ENCODE results near the gene KYNU. TPM values are rescaled to one million over a fixed set of nuclear protein-coding genes. Genes with fewer than 3 reads are reported as not detected.
"Not testable (repeated sequence)": the region's sequence is repeated elsewhere in the genome, so short reads cannot be mapped to it uniquely, and the experiment has no call there.

The KYNU gene
- polyA plus RNA-seq, 3 donors = 0.30 to 7.8 (median 3.6) TPM

DNA sequence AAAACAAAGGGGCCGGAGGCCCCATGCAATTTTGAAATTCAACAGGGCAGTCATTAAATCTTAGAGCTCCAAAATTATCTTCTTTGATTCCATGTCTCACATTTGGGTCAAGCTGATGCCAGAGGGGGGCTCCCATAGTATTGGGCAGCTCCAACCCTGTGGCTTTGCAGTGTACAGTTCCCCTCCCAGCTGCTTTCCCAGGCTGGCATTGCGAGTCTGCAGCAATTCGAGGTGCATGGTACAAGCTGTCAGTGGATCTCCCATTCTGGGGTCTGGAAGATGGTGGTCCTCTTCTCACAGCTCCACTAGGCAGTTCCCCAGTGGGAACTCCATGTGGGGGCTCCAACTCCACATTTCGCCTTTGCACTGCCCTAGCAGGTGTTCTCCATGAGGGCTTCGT lies 179.1 kb downstream of the KYNU start:
- H3K27ac ChIP-seq (ENCODE audit: low read depth, low read length) = no peak overlapping the region
- WGBS, 3 donors = 89 to 97% (median 96%) methylated on average over 5 of the region's 5 CpGs

GRCh38 chr2:143058851-143059250 lies 181.4 kb downstream of the KYNU start:
- H3K27ac ChIP-seq (ENCODE audit: low read depth, low read length) = no peak overlapping the region
- 60 to 69% (median 69%) methylated on average over 1 of the region's 1 CpG for WGBS, 3 donors

DNA sequence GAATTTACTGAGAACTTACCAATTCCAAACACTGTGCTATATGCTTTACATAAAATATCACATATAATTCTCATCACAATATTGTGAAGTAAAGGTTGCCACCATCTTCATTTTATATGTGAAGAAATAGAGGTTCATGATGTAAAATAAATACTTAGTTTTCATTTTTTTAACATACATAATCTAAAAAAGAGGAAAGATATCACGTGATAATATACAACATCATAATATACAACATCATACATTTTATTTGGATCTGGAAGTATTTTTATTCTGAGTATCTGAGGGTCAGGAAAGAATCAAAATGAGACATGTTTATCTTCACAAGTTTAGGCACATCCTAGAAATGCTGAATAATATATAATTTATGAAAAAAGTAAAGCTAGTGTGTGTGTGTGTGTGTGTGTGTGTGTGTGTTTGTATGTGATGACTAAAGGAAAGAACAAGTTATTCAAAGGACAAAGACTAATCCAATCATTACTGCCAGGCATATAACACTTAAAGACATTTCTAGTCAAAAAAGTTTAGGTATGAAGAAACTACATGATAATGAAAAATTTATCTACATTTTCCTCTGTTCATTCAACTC lies 186.2 kb downstream of the KYNU start:
- WGBS, 3 donors = 44 to 79% (median 70%) methylated on average over 1 of the region's 1 CpG
- no peak overlapping the region for H3K27ac ChIP-seq (ENCODE audit: low read depth, low read length)

- WGBS, 3 donors = 72 to 80% (median 73%) methylated on average over 3 of the region's 3 CpGs
- H3K27ac ChIP-seq (ENCODE audit: low read depth, low read length) = no peak overlapping the region
These were observed 190.6 kb downstream of the KYNU start for GRCh38 chr2:143068094-143068493.

DNA sequence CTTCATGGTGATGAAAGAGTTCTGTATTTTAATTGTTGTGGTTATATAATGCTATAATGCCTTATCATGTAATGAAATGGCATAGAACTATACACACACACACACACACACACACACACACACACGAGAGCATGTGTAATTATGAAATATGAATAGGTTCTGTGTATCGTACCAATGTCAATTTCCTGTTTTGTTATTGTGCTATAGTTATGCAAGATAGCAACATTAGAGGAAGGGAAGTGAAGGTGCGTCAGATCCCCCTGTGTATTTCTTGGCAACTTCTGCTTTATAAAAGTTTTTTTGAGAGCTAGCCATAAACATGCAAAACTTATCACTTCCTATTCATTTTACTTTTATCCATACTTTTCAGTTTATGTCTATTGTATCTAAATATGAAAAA lies 191.0 kb downstream of the KYNU start:
- no peak overlapping the region for H3K27ac ChIP-seq (ENCODE audit: low read depth, low read length)
- 26 to 55% (median 31%) methylated on average over 3 of the region's 3 CpGs for WGBS, 3 donors

- H3K27ac ChIP-seq (ENCODE audit: low read depth, low read length) = no peak overlapping the region
- 48 to 61% (median 59%) methylated on average over 1 of the region's 1 CpG for WGBS, 3 donors
These were observed 193.2 kb downstream of the KYNU start for GRCh38 chr2:143070704-143071103.

DNA sequence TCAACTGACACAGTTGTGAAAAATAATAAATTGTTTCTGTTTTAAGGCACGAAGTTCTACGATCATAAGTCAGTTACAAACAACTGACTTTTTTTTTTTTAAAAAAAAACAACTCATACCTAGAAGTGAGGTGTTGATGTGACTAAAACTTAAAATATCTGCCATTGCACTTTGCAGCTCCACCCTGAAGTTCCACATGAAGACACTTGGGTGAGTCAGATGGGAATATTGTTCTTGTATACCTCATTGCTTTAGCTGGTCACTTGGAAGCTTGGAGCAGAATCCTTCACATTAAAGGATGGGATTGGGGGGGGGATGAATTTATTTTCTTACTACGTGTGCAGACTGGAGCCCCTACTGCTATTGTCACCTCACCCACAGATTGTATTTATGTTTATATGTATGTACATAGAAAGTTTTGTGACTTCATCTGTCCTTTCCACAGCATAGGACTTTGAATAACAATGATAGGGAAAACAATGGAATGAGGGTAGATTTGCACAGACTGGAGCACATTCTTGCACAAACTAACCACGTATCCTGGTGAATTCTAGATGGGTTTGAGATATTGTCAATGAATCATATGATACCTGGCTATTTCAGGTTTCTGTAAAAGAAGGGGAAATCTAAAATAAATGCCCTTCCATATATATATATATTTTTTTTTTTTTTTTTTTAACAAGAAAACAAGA lies 193.9 kb downstream of the KYNU start:
- no peak overlapping the region for H3K27ac ChIP-seq (ENCODE audit: low read depth, low read length)

DNA sequence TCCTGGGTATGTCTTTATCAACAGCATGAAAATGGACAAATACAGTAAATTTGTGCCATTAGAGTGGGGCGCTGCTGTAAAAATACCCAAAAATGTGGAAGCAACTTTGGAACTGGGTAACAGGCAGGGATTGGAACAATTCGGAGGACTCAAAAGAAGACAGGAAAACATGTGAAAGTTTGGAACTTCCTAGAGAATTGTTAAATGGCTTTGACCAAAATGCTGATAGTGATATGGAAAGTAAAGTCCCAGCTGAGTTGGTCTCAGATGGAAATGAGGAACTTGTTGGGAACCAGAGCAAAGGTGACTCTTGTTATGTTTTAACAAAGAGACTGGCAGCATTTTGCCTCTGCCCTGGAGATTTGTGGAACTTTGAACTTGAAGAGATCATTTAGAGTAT lies 197.4 kb downstream of the KYNU start:
- not testable (repeated sequence) for H3K27ac ChIP-seq (ENCODE audit: low read depth, low read length)
- 83 to 94% (median 92%) methylated on average over 2 of the region's 2 CpGs for WGBS, 3 donors

More for the DNA sequence above, 193.9 kb downstream of the KYNU start:
- 70 to 88% (median 83%) methylated on average over 4 of the region's 4 CpGs for WGBS, 3 donors

DNA sequence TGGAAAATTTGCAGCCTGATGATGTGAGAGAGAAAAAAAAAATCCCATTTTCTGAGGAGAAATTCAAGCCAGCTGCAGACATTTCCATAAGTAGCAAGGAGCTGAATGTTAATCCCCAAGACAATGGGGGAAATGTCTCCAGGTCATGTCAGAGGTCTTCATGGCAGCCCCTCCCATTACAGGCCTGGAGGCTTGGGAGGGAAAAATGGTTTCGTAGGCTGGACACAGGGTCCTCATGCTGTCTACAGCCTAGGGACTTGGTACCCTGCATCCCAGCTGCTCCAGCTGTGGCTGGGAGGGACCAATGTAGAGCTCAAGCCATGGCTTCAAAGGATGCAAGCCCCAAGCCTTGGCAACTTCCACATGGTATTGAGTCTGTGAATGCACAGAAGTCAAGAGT lies 198.2 kb downstream of the KYNU start:
- H3K27ac ChIP-seq (ENCODE audit: low read depth, low read length) = no peak overlapping the region
- 91 to 98% (median 94%) methylated on average over 1 of the region's 1 CpG for WGBS, 3 donors

GRCh38 chr2:143078104-143078503 lies 200.6 kb downstream of the KYNU start:
- no peak overlapping the region for H3K27ac ChIP-seq (ENCODE audit: low read depth, low read length)

DNA sequence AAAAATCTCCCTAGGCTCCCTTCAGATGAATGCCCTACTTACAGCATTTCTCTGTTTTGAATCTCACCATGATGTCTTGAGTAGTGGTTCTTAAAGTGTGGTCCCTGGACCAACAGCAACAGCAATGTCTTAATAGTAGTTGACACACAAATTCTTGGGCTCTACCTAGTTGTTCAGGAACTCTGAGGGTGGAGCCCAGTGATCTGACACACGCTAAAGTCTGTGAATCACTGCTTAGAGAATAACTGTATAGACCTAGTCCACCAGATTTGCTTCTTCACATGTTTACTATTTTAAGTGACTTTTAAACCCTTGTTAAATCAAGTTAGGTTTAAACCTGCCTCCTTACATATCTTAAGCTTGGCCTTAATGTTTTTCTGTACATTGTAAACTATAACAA lies 204.2 kb downstream of the KYNU start:
- no peak overlapping the region for H3K27ac ChIP-seq (ENCODE audit: low read depth, low read length)
- WGBS, 3 donors = 80 to 93% (median 92%) methylated on average over 1 of the region's 1 CpG

- 22 to 66% (median 39%) methylated on average over 2 of the region's 2 CpGs for WGBS, 3 donors
- no peak overlapping the region for H3K27ac ChIP-seq (ENCODE audit: low read depth, low read length)
These were observed 206.2 kb downstream of the KYNU start for GRCh38 chr2:143083636-143084035.

DNA sequence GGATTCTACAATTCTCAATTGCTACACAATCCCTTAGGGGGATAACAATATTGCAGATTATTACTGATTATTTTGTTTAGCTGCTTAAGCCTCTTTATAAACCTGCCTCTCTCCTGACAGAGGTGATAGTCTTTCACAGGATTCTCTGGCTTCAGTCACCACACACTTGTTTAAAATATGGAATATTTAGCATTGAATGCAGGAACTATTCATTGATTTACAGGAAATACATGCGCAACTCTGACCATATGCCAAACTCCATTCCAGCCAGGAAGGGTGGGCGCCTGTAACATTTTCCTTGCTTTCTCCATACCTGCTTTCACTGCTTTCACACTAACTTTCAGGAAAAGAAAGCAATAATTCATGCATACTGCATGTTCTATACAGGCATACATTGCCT lies 207.0 kb downstream of the KYNU start:
- H3K27ac ChIP-seq (ENCODE audit: low read depth, low read length) = no peak overlapping the region
- WGBS, 3 donors = 62 to 77% (median 70%) methylated on average over 2 of the region's 2 CpGs

- WGBS, 3 donors = 76 to 93% (median 81%) methylated on average over 1 of the region's 1 CpG
- no peak overlapping the region for H3K27ac ChIP-seq (ENCODE audit: low read depth, low read length)
These were observed 207.8 kb downstream of the KYNU start for GRCh38 chr2:143085125-143085784.

DNA sequence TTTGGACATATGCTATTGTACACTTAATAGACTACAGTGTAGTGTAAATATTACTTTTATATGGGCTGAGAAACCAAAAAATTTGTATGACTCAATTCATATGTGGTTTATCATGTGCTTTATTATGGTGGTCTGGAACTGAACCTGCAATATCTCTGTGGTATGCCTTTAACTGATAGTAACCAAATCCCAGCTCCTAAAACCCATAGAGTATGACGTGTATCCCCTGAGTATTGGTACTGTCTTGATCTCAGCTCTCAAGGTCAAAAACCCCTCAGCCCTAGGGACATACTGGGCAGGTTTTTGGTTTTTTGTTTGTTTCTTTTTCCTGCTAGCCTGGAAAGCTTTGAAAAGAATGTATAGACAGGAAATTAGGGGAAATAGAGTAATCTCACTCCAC lies 209.6 kb downstream of the KYNU start:
- 42 to 86% (median 65%) methylated on average over 1 of the region's 1 CpG for WGBS, 3 donors

GRCh38 chr2:143088388-143088787 lies 210.9 kb downstream of the KYNU start:
- H3K27ac ChIP-seq (ENCODE audit: low read depth, low read length) = no peak overlapping the region
- WGBS, 3 donors = 64 to 78% (median 70%) methylated on average over 4 of the region's 4 CpGs

More for the DNA sequence above, 209.6 kb downstream of the KYNU start:
- no peak overlapping the region for H3K27ac ChIP-seq (ENCODE audit: low read depth, low read length)

DNA sequence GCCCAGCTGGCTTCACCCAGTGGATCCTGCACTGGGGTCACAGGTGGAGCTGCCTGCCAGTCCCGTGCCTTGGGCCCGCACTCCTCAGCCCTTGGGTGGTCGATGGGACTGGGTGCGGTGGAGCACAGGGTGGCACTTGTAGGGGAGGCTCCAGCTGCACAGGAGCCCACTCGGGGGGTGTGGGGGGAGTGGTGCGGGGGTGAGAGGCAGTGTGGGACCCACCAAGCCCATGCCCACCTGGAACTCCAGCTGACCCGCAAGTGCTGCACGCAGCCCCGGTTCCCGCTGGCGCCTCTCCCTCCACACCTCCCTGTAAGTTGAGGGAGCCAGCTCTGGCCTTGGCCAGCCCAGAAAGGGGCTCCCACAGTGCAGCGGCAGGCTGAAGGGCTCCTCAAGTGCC lies 212.1 kb downstream of the KYNU start:
- 96 to 99% (median 97%) methylated on average over 10 to 12 of the region's 12 CpGs for WGBS, 3 donors
- H3K27ac ChIP-seq (ENCODE audit: low read depth, low read length) = not testable (repeated sequence)
